ENCODE data around the gene DHX16.

- TF ChIP-seq POLR2AphosphoS5 (IDR thresholded peaks at IDR 0.05; ENCODE audit: control insufficient read depth, insufficient read depth, low read depth, low read length) (peak; percentile 26; the same call in 1 of the 2 replicates), TCF7L2 (IDR thresholded peaks at IDR 0.05; ENCODE audit: low read depth, low read length) (no peak), BACH1 (tag; IDR thresholded peaks at IDR 0.05) (no peak), POLR2A (conservative IDR thresholded peaks at IDR 0.05) (no peak)
Observed at GRCh38 chr6:30687659-30688431, 15.0 kb upstream of the DHX16 start.

Data from K562 (cell line).